KOPT-K1 (cell line): ENCODE measurements around the gene SUN1.

Experiments
- H3K27ac ChIP-seq: fragments of 200-600 bp; sonication (generic); 2 replicates; pipeline ENCODE4 v1.5.1; 2016; ENCODE audit warnings: antibody characterized with exemption, mild to moderate bottlenecking, low read depth, low read length; ENCODE audit not compliant: poor library complexity, severe bottlenecking
- H3K36me3 ChIP-seq: fragments of 200-600 bp; sonication (generic); 2 replicates; pipeline ENCODE4 v1.5.1; 2017; ENCODE audit warnings: antibody characterized with exemption, mild to moderate bottlenecking, low read length, moderate library complexity; ENCODE audit not compliant: insufficient read depth
- H3K9me3 ChIP-seq: fragments of 200-600 bp; sonication (generic); 2 replicates; pipeline ENCODE4 v1.5.1; 2017; ENCODE audit warnings: antibody characterized with exemption, low read length, mild to moderate bottlenecking; ENCODE audit not compliant: insufficient read depth, poor library complexity, severe bottlenecking

Gene SUN1

GRCh38 chr7:854118-854775 is 22.0 kb downstream of the SUN1 start:
- H3K27ac ChIP-seq: no peak overlapping the region
- H3K9me3 ChIP-seq: no peaks in the 10 kb centered on the region
- H3K36me3 ChIP-seq: peaks cover 94% of the 10 kb centered on the region

DNA sequence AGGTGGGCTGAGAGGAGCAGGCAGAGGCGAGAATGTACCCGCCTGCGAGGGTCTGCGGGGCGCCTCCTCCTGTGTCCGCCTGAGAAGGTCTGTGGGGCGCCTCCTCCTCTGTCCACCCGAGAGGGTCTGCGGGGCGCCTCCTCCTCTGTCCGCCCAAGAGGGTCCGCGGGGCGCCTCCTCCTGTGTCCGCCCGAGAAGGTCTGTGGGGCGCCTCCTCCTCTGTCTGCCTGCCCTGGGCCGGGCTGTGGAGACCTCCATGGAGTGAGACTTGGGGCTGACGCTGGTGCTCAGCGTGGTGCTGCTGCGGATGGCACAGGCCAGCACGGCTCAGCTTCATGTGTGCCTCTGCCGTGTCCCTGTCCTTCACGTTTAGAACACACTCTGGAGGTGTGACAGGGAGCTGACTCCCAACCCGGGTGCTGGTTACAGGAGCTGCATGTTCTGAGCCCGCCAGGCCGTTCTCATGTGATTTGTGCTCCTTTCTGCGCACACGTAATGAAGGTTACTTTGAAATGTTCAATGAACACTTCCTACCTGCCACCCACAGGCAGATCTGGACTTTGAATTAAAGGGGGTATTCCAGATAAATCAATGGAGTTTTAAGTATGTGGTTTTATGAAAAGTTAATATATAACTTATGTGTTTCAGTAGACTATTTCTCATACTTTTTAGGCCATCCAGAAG is 23.6 kb downstream of the SUN1 start:
- Histone ChIP-seq H3K36me3 (peaks cover 95% of the 10 kb centered on the region), H3K9me3 (no peaks in the 10 kb centered on the region), H3K27ac (no peak overlapping the region)

GRCh38 chr7:856444-857095 is 24.3 kb downstream of the SUN1 start:
- H3K27ac ChIP-seq: no peak overlapping the region
- no peaks in the 10 kb centered on the region for H3K9me3 ChIP-seq
- H3K36me3 ChIP-seq: peaks cover 95% of the 10 kb centered on the region

GRCh38 chr7:857661-858060 is 25.4 kb downstream of the SUN1 start:
- H3K36me3 ChIP-seq: peaks cover 95% of the 10 kb centered on the region
- no peaks in the 10 kb centered on the region for H3K9me3 ChIP-seq
- H3K27ac ChIP-seq: no peak overlapping the region

DNA sequence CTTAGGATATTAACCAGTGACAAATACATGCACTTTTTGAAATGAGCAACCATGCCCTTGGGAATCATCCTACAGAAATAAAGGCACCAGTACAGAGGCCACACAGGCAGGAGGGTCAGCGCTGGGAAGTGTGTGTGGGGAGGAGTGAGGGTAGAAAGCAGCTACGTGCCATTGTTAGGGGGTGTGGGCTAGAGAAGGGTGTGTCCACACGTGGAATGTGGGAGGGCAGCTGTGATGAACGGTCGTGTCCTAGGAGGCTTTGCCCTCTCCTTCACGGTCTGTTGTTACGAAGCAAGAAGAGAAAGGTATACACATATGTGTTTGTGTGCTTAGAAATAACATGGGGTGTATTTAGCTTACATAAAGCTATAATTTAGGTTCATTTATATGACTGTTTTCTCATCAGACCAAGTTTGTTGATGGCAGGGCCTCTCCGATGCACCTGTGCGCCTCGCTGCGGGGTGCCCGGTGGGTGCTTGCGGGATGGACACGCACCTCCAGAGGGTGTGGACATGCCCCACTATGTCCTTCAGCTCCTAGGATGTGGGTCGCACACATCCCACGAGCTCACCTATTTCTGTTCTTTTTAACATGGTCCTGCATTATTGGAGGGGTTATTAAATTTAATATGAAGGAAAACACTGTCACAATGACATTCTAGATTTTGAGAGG is 27.2 kb downstream of the SUN1 start:
- Histone ChIP-seq H3K9me3 (no peaks in the 10 kb centered on the region), H3K36me3 (peaks cover 89% of the 10 kb centered on the region), H3K27ac (no peak overlapping the region)

DNA sequence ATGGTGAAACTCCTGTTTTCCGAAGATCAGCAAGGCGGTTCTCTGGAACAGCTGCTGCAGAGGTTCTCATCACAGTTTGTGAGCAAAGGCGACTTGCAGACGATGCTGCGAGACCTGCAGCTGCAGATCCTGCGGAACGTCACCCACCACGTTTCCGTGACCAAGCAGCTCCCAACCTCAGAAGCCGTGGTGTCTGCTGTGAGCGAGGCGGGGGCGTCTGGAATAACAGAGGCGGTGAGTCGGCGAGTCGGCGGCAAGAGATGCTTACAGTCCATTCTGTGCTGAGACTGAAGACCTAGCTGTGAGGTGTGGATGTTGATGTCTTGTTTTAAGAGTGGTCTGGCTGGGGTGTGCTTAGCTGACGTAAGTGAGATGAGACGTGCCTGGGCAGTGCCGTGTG is 27.9 kb downstream of the SUN1 start:
- H3K9me3 ChIP-seq: no peaks in the 10 kb centered on the region
- H3K27ac ChIP-seq: no peak overlapping the region
- peaks cover 88% of the 10 kb centered on the region for H3K36me3 ChIP-seq

GRCh38 chr7:861222-861621 is 28.9 kb downstream of the SUN1 start:
- Histone ChIP-seq H3K27ac (no peak overlapping the region), H3K9me3 (no peaks in the 10 kb centered on the region), H3K36me3 (peaks cover 88% of the 10 kb centered on the region)

GRCh38 chr7:862157-862556 is 29.9 kb downstream of the SUN1 start:
- Histone ChIP-seq H3K9me3 (no peaks in the 10 kb centered on the region), H3K36me3 (peaks cover 85% of the 10 kb centered on the region), H3K27ac (no peak overlapping the region)

- Histone ChIP-seq H3K27ac (no peak overlapping the region), H3K9me3 (no peaks in the 10 kb centered on the region), H3K36me3 (peaks cover 88% of the 10 kb centered on the region)
Measured at GRCh38 chr7:863106-863505, 30.8 kb downstream of the SUN1 start.

DNA sequence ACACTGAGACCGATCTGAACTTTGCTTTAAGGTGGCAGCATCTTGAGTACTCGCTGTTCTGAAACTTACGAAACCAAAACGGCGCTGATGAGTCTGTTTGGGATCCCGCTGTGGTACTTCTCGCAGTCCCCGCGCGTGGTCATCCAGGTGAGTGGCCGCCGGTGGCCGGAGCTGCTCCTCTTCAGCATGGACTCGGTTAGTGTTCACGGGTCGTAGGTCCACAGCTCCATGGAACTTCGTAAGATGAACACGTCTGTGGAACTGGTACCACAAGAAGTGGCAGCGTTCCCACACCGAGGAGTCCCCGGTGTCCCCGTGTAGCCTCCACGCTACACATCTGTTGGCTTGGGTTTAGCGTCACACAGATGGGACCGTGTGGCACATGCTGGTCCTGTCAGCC is 33.6 kb downstream of the SUN1 start:
- no peaks in the 10 kb centered on the region for H3K9me3 ChIP-seq
- H3K36me3 ChIP-seq: peaks cover 81% of the 10 kb centered on the region
- no peak overlapping the region for H3K27ac ChIP-seq

DNA sequence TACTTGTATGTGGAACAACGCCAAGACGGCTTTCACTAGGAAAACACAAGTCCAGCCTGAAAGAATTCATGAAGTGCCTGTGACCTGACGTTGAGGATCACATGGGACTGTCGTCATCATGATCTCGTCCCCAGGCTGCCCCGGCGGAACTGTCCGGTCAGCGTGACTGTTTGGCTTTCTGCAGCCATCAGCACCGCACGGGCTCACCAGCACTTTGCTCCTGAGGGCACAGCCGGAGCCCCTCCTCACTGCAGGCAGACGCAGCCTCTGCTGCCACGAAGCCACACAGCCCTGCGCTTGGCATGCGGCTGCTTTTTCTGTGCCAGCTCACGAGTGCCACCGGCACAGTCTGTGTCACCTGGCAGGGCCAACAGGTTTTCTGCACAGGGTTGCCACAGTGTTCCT is 34.7 kb downstream of the SUN1 start:
- Histone ChIP-seq H3K9me3 (no peaks in the 10 kb centered on the region), H3K36me3 (peaks cover 80% of the 10 kb centered on the region), H3K27ac (no peak overlapping the region)

DNA sequence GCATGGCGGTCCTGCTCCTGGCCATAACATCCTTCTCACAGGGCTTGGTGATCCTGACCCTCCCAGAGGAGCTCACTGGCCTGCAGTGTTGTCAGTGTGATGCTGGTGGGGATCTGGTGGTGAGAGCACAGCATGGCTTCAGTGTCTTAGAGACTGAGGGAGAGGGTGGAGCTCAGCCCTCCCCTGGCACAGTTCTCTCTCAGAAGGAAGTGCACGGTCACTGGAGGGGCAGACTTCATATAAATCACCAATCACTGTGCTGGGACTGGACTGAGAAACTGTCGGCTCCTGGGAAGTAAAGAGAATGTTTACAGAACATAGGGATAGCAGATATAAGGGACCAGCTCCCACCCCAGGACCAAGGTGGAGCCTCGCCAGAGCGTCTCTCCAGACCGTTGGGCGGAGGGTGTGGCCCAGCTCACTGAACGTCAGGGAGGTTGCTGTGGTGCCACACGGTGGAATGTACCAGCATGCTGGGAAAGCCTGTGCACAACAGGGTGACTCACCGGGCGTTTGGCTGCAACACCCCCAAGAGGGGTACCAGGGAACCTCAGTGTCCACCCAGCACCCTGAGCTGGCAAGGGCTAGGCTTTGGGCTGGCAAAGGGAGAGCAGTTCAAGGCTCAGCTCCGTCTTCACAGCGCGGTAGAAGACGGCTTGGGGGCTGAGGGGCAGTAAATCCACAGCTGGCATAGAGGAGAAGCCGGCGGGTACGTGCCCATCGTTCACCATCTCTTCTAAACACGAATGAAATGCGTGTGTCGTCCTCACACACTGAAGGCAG is 35.3 kb downstream of the SUN1 start:
- peaks cover 80% of the 10 kb centered on the region for H3K36me3 ChIP-seq
- no peak overlapping the region for H3K27ac ChIP-seq
- H3K9me3 ChIP-seq: no peaks in the 10 kb centered on the region

- Histone ChIP-seq H3K36me3 (peaks cover 81% of the 10 kb centered on the region), H3K27ac (no peak overlapping the region), H3K9me3 (no peaks in the 10 kb centered on the region)
Measured at GRCh38 chr7:868189-868486, 35.9 kb downstream of the SUN1 start.

DNA sequence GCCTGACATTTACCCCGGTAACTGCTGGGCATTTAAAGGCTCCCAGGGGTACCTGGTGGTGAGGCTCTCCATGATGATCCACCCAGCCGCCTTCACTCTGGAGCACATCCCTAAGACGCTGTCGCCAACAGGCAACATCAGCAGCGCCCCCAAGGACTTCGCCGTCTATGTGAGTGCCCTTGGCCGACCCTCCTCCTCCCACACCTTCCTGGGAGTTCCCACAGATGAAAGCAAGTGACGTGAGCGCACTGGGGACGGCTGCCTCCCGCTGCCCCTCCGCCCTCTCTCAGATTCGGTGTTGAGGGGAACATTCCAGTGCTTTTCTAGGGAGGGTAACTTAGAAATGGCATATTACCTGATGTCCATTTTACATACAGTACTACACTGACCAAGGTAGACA is 37.1 kb downstream of the SUN1 start:
- H3K36me3 ChIP-seq: peaks cover 79% of the 10 kb centered on the region
- no peaks in the 10 kb centered on the region for H3K9me3 ChIP-seq
- no peak overlapping the region for H3K27ac ChIP-seq
